GM19023 (cell line): ENCODE measurements around the gene PCDHB3.
"Not testable (repeated sequence)": the region's sequence is repeated elsewhere in the genome, so short reads cannot be mapped to it uniquely, and the experiment has no call there.

Experiments used
- ATAC-seq: cut with Tn5 transposase; IDR thresholded peaks from one replicate; pipeline ENCODE4 v1.9.1; 2021; ENCODE audit warnings: mild to moderate bottlenecking, moderate library complexity; ENCODE audit not compliant: unreplicated experiment

PCDHB3 gene

GRCh38 chr5:141135718-141136266 is 35.5 kb downstream of the PCDHB3 start:
- ATAC-seq: no peak

- ATAC-seq: not testable (repeated sequence)
Measured at GRCh38 chr5:141137346-141137745, 37.1 kb downstream of the PCDHB3 start.

- no peak for ATAC-seq
Measured at GRCh38 chr5:141149812-141150211, 49.5 kb downstream of the PCDHB3 start, which contains the start of gene PCDHB6. TSS of gene PCDHB6 (plus strand) at chr5:141150057. CDS start at chr5:141150258, 201 bp downstream.

- ATAC-seq: no peak
Measured at GRCh38 chr5:141150224-141150992, 50.1 kb downstream of the PCDHB3 start.

GRCh38 chr5:141150993-141151325 is 50.7 kb downstream of the PCDHB3 start:
- no peak for ATAC-seq

- ATAC-seq: not testable (repeated sequence)
Measured at GRCh38 chr5:141151632-141152031, 51.4 kb downstream of the PCDHB3 start.

GRCh38 chr5:141152096-141152495 is 51.8 kb downstream of the PCDHB3 start:
- ATAC-seq: not testable (repeated sequence)
